H1 (cell line): ENCODE data around the gene DGKA. TPM values are rescaled to one million over a fixed set of nuclear protein-coding genes. Genes with fewer than 3 reads are reported as not detected.

Source experiments
- CTCF ChIA-PET: fragments of 300-600 bp; sonication (Branson Sonifier 250); formaldehyde crosslinking; loops from one replicate; lab custom pipeline; 2021; ENCODE audit not compliant: partially characterized antibody; lab: Charles Lee
- POLR2A ChIA-PET: fragments of 300-600 bp; sonication (Branson Sonifier 250); formaldehyde crosslinking; loops from one replicate; lab custom pipeline; 2021; ENCODE audit warnings: inconsistent platforms; ENCODE audit not compliant: partially characterized antibody; lab: Charles Lee
- DNase-seq, 2 experiments: peaks; one replicate each; pipeline versions ENCODE4 v3.0.0 to v3.0.0-alpha.2; 2010 to 2022; ENCODE audit warnings: low spot score in 2 of 2, low read depth in 1 of 2, mixed read lengths in 1 of 2
- FAIRE-seq: peaks from 2 replicates; lab custom pipeline; 2011; peaks lifted over from hg19 to GRCh38; lab: Jason Lieb, UNC
- H2AFZ ChIP-seq: 2 replicates; pipeline ENCODE4 v1.8.1; 2012; ENCODE audit warnings: low read length, inconsistent platforms
- H2AK5ac ChIP-seq: 2 replicates; pipeline ENCODE4 v1.6.1; 2013; ENCODE audit warnings: low read depth, low read length
- H2BK120ac ChIP-seq: replicated peaks from 2 replicates; pipeline ENCODE3; 2013; ENCODE audit warnings: low read depth, low read length, inconsistent platforms
- H2BK12ac ChIP-seq: 2 replicates; pipeline ENCODE4 v1.6.1; 2013; ENCODE audit warnings: low read depth, low read length
- H2BK15ac ChIP-seq: 2 replicates; pipeline ENCODE4 v1.6.1; 2013; ENCODE audit warnings: low read length
- H2BK20ac ChIP-seq: 2 replicates; pipeline ENCODE4 v1.6.1; 2013; ENCODE audit warnings: low read length
- H2BK5ac ChIP-seq: 2 replicates; pipeline ENCODE4 v1.6.1; 2013; ENCODE audit warnings: low read depth, low read length
- H3K14ac ChIP-seq: 2 replicates; pipeline ENCODE4 v1.6.1; 2013; ENCODE audit warnings: inconsistent platforms; ENCODE audit not compliant: insufficient read length
- H3K18ac ChIP-seq: 2 replicates; pipeline ENCODE4 v1.6.1; 2013; ENCODE audit warnings: low read length; ENCODE audit errors: extremely low read depth
- H3K23ac ChIP-seq: 2 replicates; pipeline ENCODE4 v1.6.1; 2013; ENCODE audit warnings: inconsistent platforms; ENCODE audit not compliant: insufficient read length
- H3K23me2 ChIP-seq: 2 replicates; pipeline ENCODE4 v1.6.1; 2013; ENCODE audit warnings: low read depth, low read length
- H3K27ac ChIP-seq: 2 replicates; pipeline ENCODE4 v1.6.1; 2011; ENCODE audit warnings: low read depth, low read length, inconsistent platforms
- H3K27me3 ChIP-seq, 4 experiments: replicated peaks in 1 of 4; 1 replicate in 1 of 4; 2 replicates in 3 of 4; pipeline versions ENCODE4 v1.6.1 to v1.8.1; 2011 to 2013; ENCODE audit warnings: low read length in 3 of 4, mild to moderate bottlenecking in 3 of 4, inconsistent platforms in 2 of 4, mixed read lengths in 2 of 4, moderate library complexity in 1 of 4; ENCODE audit not compliant: control insufficient read depth in 3 of 4, insufficient read depth in 3 of 4; ENCODE audit errors: extremely low read depth in 1 of 4
- H3K36me3 ChIP-seq, 4 experiments: 2 replicates each; pipeline versions ENCODE4 v1.6.1 to v1.8.1; 2011 to 2013; ENCODE audit warnings: mild to moderate bottlenecking in 4 of 4, low read length in 3 of 4, moderate library complexity in 2 of 4, control low read depth in 1 of 4, inconsistent platforms in 1 of 4; ENCODE audit not compliant: insufficient read depth in 4 of 4, control insufficient read depth in 2 of 4
- H3K4ac ChIP-seq: replicated peaks from 2 replicates; pipeline ENCODE3; 2013; ENCODE audit warnings: low read length, low read depth, mixed read lengths, inconsistent platforms; ENCODE audit not compliant: insufficient read length
- H3K4me1 ChIP-seq, 4 experiments: replicated peaks in 1 of 4; 1 replicate in 1 of 4; 2 replicates in 3 of 4; pipeline versions ENCODE4 v1.6.1 to v1.8.1; 2011 to 2013; ENCODE audit warnings: low read length in 3 of 4, inconsistent platforms in 2 of 4, mixed read lengths in 1 of 4; ENCODE audit not compliant: insufficient read depth in 4 of 4, control insufficient read depth in 3 of 4
- H3K4me2 ChIP-seq, 2 experiments: 2 replicates each; pipeline versions ENCODE4 v1.6.1 to v1.8.1; 2011 to 2013; ENCODE audit warnings: low read depth in 2 of 2, low read length in 2 of 2, control low read depth in 1 of 2, inconsistent platforms in 1 of 2, mild to moderate bottlenecking in 1 of 2; ENCODE audit not compliant: insufficient read depth in 1 of 2
- H3K4me3 ChIP-seq, 4 experiments: fragments of 200-600, 300-600 bp in 1 of 4; sonication (generic), shearing (Covaris generic), sonication (Bioruptor Twin) in 1 of 4; 2 replicates each; pipeline versions ENCODE4 v1.5.1 to v1.8.1; 2011 to 2016; ENCODE audit warnings: low read length in 4 of 4, low read depth in 3 of 4, control low read depth in 2 of 4, inconsistent platforms in 2 of 4, mild to moderate bottlenecking in 2 of 4, mixed read lengths in 1 of 4, moderate library complexity in 1 of 4; ENCODE audit not compliant: insufficient read depth in 2 of 4; ENCODE audit errors: extremely low read depth in 1 of 4
- H3K56ac ChIP-seq: replicated peaks from 2 replicates; pipeline ENCODE3; 2013; ENCODE audit warnings: low read depth, mild to moderate bottlenecking, mixed read lengths, low read length, inconsistent platforms; ENCODE audit not compliant: insufficient read length
- H3K79me1 ChIP-seq: 2 replicates; pipeline ENCODE4 v1.6.1; 2013; ENCODE audit warnings: low read depth, low read length, control low read depth
- H3K79me2 ChIP-seq, 2 experiments: 2 replicates each; pipeline versions ENCODE4 v1.6.1 to v1.8.1; 2012 to 2013; ENCODE audit warnings: low read length in 2 of 2, mild to moderate bottlenecking in 2 of 2, inconsistent platforms in 1 of 2; ENCODE audit not compliant: insufficient read depth in 2 of 2, control insufficient read depth in 1 of 2
- H3K9ac ChIP-seq, 4 experiments: replicated peaks in 1 of 4; 1 replicate in 1 of 4; 2 replicates in 3 of 4; pipeline versions ENCODE4 v1.6.1 to v1.8.1; 2011 to 2013; ENCODE audit warnings: low read depth in 3 of 4, low read length in 3 of 4, control low read depth in 2 of 4, mild to moderate bottlenecking in 2 of 4, moderate library complexity in 2 of 4, inconsistent platforms in 1 of 4; ENCODE audit errors: extremely low read depth in 1 of 4
- H3K9me3 ChIP-seq, 2 experiments: 2 replicates each; pipeline versions ENCODE4 v1.6.1 to v1.8.1; 2012 to 2013; ENCODE audit warnings: mild to moderate bottlenecking in 2 of 2, moderate library complexity in 2 of 2, control low read depth in 1 of 2, inconsistent platforms in 1 of 2, low read depth in 1 of 2, low read length in 1 of 2, mixed read lengths in 1 of 2; ENCODE audit not compliant: insufficient read depth in 2 of 2
- H4K20me1 ChIP-seq, 2 experiments: replicated peaks in 1 of 2; 2 replicates each; pipeline versions ENCODE3 to v1.8.1; 2011 to 2013; ENCODE audit warnings: inconsistent platforms in 2 of 2, low read length in 2 of 2, mild to moderate bottlenecking in 1 of 2; ENCODE audit not compliant: insufficient read depth in 2 of 2, control insufficient read depth in 1 of 2
- H4K5ac ChIP-seq: 2 replicates; pipeline ENCODE4 v1.6.1; 2013; ENCODE audit warnings: low read length, low read depth, mixed read lengths, inconsistent platforms; ENCODE audit not compliant: insufficient read length
- H4K8ac ChIP-seq: 2 replicates; pipeline ENCODE4 v1.8.0; 2013; ENCODE audit warnings: mild to moderate bottlenecking, moderate library complexity, low read length, inconsistent platforms; ENCODE audit not compliant: insufficient read depth; ENCODE audit errors: extremely low read depth
- H4K91ac ChIP-seq: replicated peaks from 2 replicates; pipeline ENCODE3; 2013; ENCODE audit warnings: low read length, mixed read lengths, inconsistent platforms; ENCODE audit not compliant: insufficient read length
- BCL11A ChIP-seq, 2 experiments: IDR thresholded peaks; one replicate each; pipeline ENCODE4 v1.6.1; 2011; ENCODE audit warnings: low read depth in 2 of 2, low read length in 2 of 2, mild to moderate bottlenecking in 2 of 2
- CBX8 ChIP-seq: fragments of 300-800, 300-1000 bp; sonication (generic); IDR thresholded peaks from 2 replicates; pipeline ENCODE4 v1.7.1; 2016; ENCODE audit warnings: low read depth, low read length, borderline replicate concordance
- CEBPB ChIP-seq: IDR thresholded peaks from 2 replicates; pipeline ENCODE4 v1.6.1; 2012; ENCODE audit warnings: low read depth, low read length
- CHD1 ChIP-seq: IDR thresholded peaks from 2 replicates; pipeline ENCODE4 v1.6.1; 2012; ENCODE audit warnings: low read depth, low read length, improper control_type of control experiment
- CHD2 ChIP-seq: IDR thresholded peaks from 2 replicates; pipeline ENCODE4 v1.6.1; 2012; ENCODE audit warnings: low read length, improper control_type of control experiment
- CREB1 ChIP-seq: IDR thresholded peaks from 2 replicates; pipeline ENCODE4 v1.6.1; 2012; ENCODE audit warnings: inconsistent platforms
- HDAC2 ChIP-seq, 2 experiments: fragments of 300-600 bp in 1 of 2; sonication (generic) in 1 of 2; IDR thresholded peaks; 2 replicates each; pipeline ENCODE4 v1.6.1; 2011 to 2012; ENCODE audit warnings: low read depth in 2 of 2, low read length in 2 of 2, mild to moderate bottlenecking in 2 of 2, moderate library complexity in 2 of 2, borderline replicate concordance in 1 of 2, inconsistent platforms in 1 of 2
- HDAC6 ChIP-seq: IDR thresholded peaks from one replicate; pipeline ENCODE4 v1.7.1; 2012; ENCODE audit warnings: low read depth, mild to moderate bottlenecking, inconsistent platforms, low read length, moderate library complexity
- JUND ChIP-seq: IDR thresholded peaks from 2 replicates; pipeline ENCODE4 v1.6.1; 2011; ENCODE audit warnings: mild to moderate bottlenecking, improper control_type of control experiment, low read length
- KDM4A ChIP-seq: IDR thresholded peaks from one replicate; pipeline ENCODE4 v1.7.1; 2012; ENCODE audit warnings: low read depth, mild to moderate bottlenecking, moderate library complexity, low read length, inconsistent platforms; ENCODE audit not compliant: severe bottlenecking
- NANOG ChIP-seq: IDR thresholded peaks from 2 replicates; pipeline ENCODE4 v1.6.1; 2011; ENCODE audit warnings: low read length, low read depth, mild to moderate bottlenecking, inconsistent platforms; ENCODE audit not compliant: insufficient read depth, poor library complexity, severe bottlenecking
- RFX5 ChIP-seq: IDR thresholded peaks from 2 replicates; pipeline ENCODE4 v1.6.1; 2011; ENCODE audit warnings: low read depth, low read length, improper control_type of control experiment, borderline replicate concordance
- SIX5 ChIP-seq: IDR thresholded peaks from 2 replicates; pipeline ENCODE4 v1.6.1; 2011; ENCODE audit warnings: mild to moderate bottlenecking, low read depth, low read length
- TEAD4 ChIP-seq: IDR thresholded peaks from 2 replicates; pipeline ENCODE4 v1.6.1; 2012; ENCODE audit warnings: low read depth, low read length, inconsistent platforms, mixed read lengths
- WGBS, 2 experiments: shearing (Covaris generic) in 1 of 2; methylation state at CpG; one replicate each; pipeline versions ENCODE4 v1.1.6 to v1.1.7; 2013 to 2015; ENCODE audit warnings: low lambda C conversion rate in 2 of 2, mixed read lengths in 2 of 2, inconsistent platforms in 1 of 2, low coverage in 1 of 2, missing lambda C conversion rate in 1 of 2; ENCODE audit not compliant: insufficient replicate concordance in 2 of 2, insufficient coverage in 1 of 2, insufficient read length in 1 of 2; ENCODE audit errors: extremely low coverage in 1 of 2, missing lambda C conversion rate in 1 of 2; 5-methylcytosine and 5-hydroxymethylcytosine counted together
- polyA plus RNA-seq, 7 experiments: library from polyadenylated mRNA; depleted of rRNA in 3 of 7; stranded (reverse) in 5 of 7; unstranded in 2 of 7; fragments of >200 nt in 5 of 7; fragments of 200-250 nt in 2 of 7; gene quantifications; 1 replicate in 5 of 7; 2 replicates in 1 of 7; 4 replicates in 1 of 7; pipeline versions ENCODE4 v1.2.1 to v1.2.3, GENCODE V29; 2011 to 2013; ENCODE audit warnings: missing spikeins in 2 of 7, mixed read lengths in 2 of 7
- total RNA-seq: library from RNA; stranded (reverse); fragmentation: NEBNext Ultra II Directional; extraction: Animal tissue kit (Norgen Biotek cat#: 25700); gene quantifications from 2 replicates; pipeline ENCODE4 v1.2.1, GENCODE V29; 2021

Gene DGKA
- total and polyA plus RNA-seq, 2 of the 8 experiments (the other 6 are each of a cell fraction or from before 2014, with no cell fraction given) = 15.9 to 18.0 TPM

DNA sequence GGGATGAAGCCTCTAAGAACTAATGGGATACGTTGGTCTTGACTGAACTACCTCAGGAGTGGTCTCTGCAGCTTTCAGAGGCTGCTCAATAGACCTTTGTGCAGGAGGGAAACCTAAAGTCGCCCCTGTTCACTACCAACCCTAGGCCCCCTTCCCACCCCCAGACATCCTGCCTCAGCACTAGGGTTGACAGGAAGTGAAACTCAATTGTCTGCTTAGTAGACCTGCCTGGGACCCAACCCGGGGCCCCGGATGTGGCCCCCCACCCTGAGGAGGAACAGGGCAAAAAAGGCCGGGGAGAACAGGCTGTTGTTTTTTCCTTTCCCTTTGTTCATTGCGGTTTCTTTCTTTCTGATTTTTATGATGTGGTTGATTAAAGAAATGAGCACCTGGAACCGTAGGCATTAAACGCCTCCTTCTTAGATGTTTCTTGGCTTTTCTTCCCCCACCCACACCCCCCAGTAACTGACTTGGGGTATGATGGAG lies 1.6 kb upstream of the DGKA start:
- H3K27ac ChIP-seq = no peak overlapping the region
- TF ChIP-seq KDM4A (no peak), RFX5 (no peak), TEAD4 (no peak), NANOG (no peak), CEBPB (no peak), HDAC6 (no peak), JUND (no peak), CHD2 (no peak), HDAC2 (IDR thresholded peaks at IDR 0.05; ENCODE audit: borderline replicate concordance in 1 of 2, low read depth in 2 of 2, low read length in 2 of 2) (no peak), BCL11A (IDR thresholded peaks at IDR 0.05; ENCODE audit: low read depth in 2 of 2, low read length in 2 of 2) (no peak), CREB1 (no peak), CHD1 (no peak), CBX8 (no peak), SIX5 (no peak)

More for the DNA sequence above, 1.6 kb upstream of the DGKA start:
- Histone ChIP-seq H3K36me3 (peaks cover 0 to 5% (median 1%) of the 10 kb centered on the region in 4 experiments; a peak in 1 of 8 replicates), H3K79me2 (peaks cover 12 to 23% of the 10 kb centered on the region in 2 experiments), H3K23ac (no peak overlapping the region), H3K9ac (no peak overlapping the region), H4K91ac (no peak overlapping the region), H4K8ac (no peak overlapping the region), H2BK12ac (no peak overlapping the region; the same call in 1 of the 2 replicates), H4K5ac (no peak overlapping the region), H2BK120ac (no peak overlapping the region), H3K4ac (no peak overlapping the region), H3K14ac (no peak overlapping the region), H2AK5ac (no peak overlapping the region), H3K9me3 (no peaks in the 10 kb centered on the region), H3K4me1 (peaks cover 8 to 26% (median 14%) of the 10 kb centered on the region in 4 experiments; a peak in 6 of 7 replicates), H3K27me3 (peaks cover 0 to 21% (median 13%) of the 10 kb centered on the region in 4 experiments; a peak in 6 of 7 replicates), H3K18ac (no peak overlapping the region), H2BK20ac (no peak overlapping the region), H2BK15ac (no peak overlapping the region), H3K4me3 (no peak overlapping the region), H3K23me2 (peaks cover 18% of the 10 kb centered on the region), H2AFZ (no peak overlapping the region), H3K4me2 (no peak overlapping the region), H2BK5ac (no peak overlapping the region), H3K56ac (no peak overlapping the region), H3K79me1 (peaks cover 3% of the 10 kb centered on the region; the same call in 1 of the 2 replicates), H4K20me1 (peaks cover 0 to 3% of the 10 kb centered on the region in 2 experiments)
- ChIA-PET POLR2A (interaction anchor here (1.0 to 3.4 kb wide), 5 partner anchors 11 to 184 kb away, joined by 3 to 24 read pairs (median 5); partner anchors contain the start of genes ORMDL2 and SARNP), CTCF (interaction anchor here (0.7 to 7.8 kb wide), 8 partner anchors 10 to 115 kb away, joined by 3 to 71 read pairs (median 6); partner anchors contain the start of genes DNAJC14, ORMDL2 and SARNP)
- FAIRE-seq = no peak
- no peak for DNase-seq
- WGBS, 2 experiments = 89% methylated on average over 8 of the region's 8 CpGs; no CpG with 5 or more reads in 1 of the 2 experiments
